NT2/D1 (cell line): ENCODE data around the gene HOXC6.
A peak's percentile ranks its signal among the peaks of the same experiment; 100 is the strongest.

Experiments used
- DNase-seq: peaks from one replicate; pipeline ENCODE4 v3.0.0-alpha.2; 2011; ENCODE audit warnings: low read depth, low spot score
- H3K27me3 ChIP-seq: 2 replicates; pipeline ENCODE4 v1.6.0; 2011; ENCODE audit warnings: mild to moderate bottlenecking; ENCODE audit not compliant: insufficient read length, insufficient read depth
- H3K36me3 ChIP-seq: 2 replicates; pipeline ENCODE4 v1.6.1; 2011; ENCODE audit warnings: mild to moderate bottlenecking, low read length, mixed read lengths; ENCODE audit not compliant: insufficient read depth, insufficient read length
- H3K4me1 ChIP-seq: 2 replicates; pipeline ENCODE4 v1.5.1; 2011; ENCODE audit not compliant: insufficient read depth, insufficient read length
- H3K4me3 ChIP-seq: 2 replicates; pipeline ENCODE4 v1.5.1; 2011; ENCODE audit warnings: low read depth; ENCODE audit not compliant: insufficient read length
- H3K9ac ChIP-seq: 2 replicates; pipeline ENCODE4 v1.6.0; 2011; ENCODE audit warnings: low read depth; ENCODE audit not compliant: insufficient read length
- H3K9me3 ChIP-seq: 2 replicates; pipeline ENCODE4 v1.5.1; 2011; ENCODE audit warnings: mild to moderate bottlenecking, low read length; ENCODE audit not compliant: insufficient read depth
- SUZ12 ChIP-seq: IDR thresholded peaks from 2 replicates; pipeline ENCODE4 v1.6.1; 2011; ENCODE audit not compliant: insufficient read length, insufficient read depth; ENCODE audit errors: extremely low read depth
- YY1 ChIP-seq: IDR thresholded peaks from 2 replicates; pipeline ENCODE4 v1.6.1; 2011; ENCODE audit not compliant: insufficient read length, insufficient read depth
- ZNF274 ChIP-seq: IDR thresholded peaks from 2 replicates; pipeline ENCODE4 v1.6.1; 2011; ENCODE audit warnings: mild to moderate bottlenecking, low read depth, low read length

The HOXC6 gene

DNA sequence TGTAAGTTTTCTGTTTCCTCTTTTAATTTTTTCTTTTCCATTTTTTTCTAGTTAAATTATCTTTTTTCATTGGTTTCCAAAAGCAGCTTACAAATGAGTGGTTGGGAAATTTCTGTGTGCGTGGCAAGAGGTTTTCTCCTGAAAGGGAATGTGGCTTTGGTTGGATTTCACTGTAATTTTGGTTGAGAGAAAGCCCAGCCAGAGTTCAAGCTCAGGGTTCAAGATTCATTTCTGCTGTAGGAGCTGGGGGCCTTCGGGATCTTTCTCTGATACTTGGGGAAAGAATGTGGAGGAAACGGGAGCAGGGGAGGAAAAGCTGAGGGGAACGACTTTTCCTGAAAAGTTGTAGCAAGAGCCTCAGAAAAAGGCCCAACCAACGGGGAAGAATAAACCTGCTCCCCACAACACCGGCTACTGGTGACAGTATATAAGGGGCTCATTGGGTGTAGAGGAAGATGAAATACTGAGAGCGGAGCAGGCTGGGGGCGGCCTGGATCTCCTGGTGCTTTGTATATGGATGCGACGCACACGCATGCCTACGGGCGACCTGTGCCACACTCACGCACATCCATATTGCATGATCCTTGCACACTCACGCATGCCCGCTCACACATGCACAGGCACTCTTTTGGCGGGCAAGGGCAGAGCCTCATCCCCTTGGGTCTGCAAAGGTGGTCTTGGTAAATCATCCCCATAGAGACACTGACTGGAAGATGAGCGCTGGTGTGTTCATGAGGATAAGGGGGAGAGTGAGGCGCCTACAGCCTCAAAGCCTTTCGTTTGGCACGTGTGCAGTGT, 41.4 kb upstream of the HOXC6 start:
- DNase-seq = no peak
- Histone ChIP-seq H3K9me3 (peaks cover 11% of the 10 kb centered on the region; the same call in 1 of the 2 replicates), H3K36me3 (no peaks in the 10 kb centered on the region), H3K9ac (no peak overlapping the region), H3K27me3 (peaks cover 96% of the 10 kb centered on the region), H3K4me3 (no peak overlapping the region), H3K4me1 (no peaks in the 10 kb centered on the region)
- no peak for TF ChIP-seq ZNF274
- no peak for TF ChIP-seq SUZ12

DNA sequence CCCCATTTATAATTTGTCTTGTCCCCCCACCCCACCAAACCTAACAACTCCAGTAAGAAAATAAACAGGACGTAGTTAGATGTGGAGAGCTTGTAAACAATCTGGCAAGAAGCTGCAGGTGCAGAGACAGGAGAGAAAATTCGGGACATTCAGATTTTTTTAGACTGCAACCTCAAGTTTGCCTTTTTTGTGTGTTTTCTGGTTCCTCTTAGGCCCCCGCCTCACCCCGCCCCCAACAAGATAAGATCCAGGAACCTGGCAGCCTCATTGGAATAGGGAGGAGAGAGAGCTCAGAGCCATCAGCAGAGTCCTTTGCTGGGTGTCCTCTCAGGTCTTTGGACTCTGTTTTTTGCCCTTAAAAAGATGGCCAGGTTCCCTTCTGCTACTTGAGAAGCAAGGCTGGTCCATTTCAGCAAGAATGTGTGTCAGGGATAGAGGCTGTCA, 40.4 kb upstream of the HOXC6 start:
- Histone ChIP-seq H3K9ac (no peak overlapping the region), H3K36me3 (no peaks in the 10 kb centered on the region), H3K4me3 (no peak overlapping the region), H3K9me3 (peaks cover 11% of the 10 kb centered on the region; the same call in 1 of the 2 replicates), H3K27me3 (peaks cover 96% of the 10 kb centered on the region), H3K4me1 (no peaks in the 10 kb centered on the region)
- DNase-seq = no peak
- TF ChIP-seq ZNF274 (no peak), YY1 (no peak), SUZ12 (no peak)

DNA sequence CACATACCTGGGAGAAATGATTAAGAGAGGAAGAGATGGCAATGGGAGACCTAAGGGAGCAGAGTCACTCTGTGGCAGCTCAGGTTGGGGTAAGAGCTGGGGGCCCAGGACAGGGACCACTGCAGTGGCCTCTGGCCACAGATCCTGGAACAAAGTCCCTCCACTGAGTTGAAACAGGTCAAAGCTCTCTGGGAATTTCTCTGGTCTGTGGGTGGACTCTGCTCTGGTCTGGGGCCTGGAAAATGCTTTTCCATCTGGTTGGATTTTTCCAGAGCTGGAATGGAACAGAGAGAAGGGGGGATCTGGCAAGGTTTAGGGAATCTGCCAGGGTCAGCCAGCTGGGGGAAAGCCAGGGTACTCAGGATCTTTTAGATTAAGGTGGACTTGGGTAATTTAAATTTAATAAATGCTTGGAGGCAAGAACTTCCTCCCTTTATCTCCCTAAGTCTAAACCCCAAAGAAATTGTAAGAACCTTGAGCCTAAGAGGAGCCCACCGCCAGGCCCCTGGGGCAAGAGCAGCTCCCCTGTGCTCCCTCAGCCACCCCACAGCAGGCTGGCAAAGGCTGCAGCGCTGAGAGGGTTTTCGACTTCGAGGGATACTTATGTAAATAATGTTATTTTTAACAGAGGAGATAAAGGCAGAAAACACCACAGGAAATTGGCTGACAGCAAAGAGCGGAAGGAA, 39.6 kb upstream of the HOXC6 start:
- H3K4me3 ChIP-seq = no peak overlapping the region
- H3K4me1 ChIP-seq = no peaks in the 10 kb centered on the region
- peaks cover 96% of the 10 kb centered on the region for H3K27me3 ChIP-seq
- DNase-seq = no peak
- TF ChIP-seq YY1 (no peak), ZNF274 (no peak), SUZ12 (no peak)
- H3K9me3 ChIP-seq = peaks cover 11% of the 10 kb centered on the region; the same call in 1 of the 2 replicates
- H3K9ac ChIP-seq = no peak overlapping the region
- no peaks in the 10 kb centered on the region for H3K36me3 ChIP-seq

DNA sequence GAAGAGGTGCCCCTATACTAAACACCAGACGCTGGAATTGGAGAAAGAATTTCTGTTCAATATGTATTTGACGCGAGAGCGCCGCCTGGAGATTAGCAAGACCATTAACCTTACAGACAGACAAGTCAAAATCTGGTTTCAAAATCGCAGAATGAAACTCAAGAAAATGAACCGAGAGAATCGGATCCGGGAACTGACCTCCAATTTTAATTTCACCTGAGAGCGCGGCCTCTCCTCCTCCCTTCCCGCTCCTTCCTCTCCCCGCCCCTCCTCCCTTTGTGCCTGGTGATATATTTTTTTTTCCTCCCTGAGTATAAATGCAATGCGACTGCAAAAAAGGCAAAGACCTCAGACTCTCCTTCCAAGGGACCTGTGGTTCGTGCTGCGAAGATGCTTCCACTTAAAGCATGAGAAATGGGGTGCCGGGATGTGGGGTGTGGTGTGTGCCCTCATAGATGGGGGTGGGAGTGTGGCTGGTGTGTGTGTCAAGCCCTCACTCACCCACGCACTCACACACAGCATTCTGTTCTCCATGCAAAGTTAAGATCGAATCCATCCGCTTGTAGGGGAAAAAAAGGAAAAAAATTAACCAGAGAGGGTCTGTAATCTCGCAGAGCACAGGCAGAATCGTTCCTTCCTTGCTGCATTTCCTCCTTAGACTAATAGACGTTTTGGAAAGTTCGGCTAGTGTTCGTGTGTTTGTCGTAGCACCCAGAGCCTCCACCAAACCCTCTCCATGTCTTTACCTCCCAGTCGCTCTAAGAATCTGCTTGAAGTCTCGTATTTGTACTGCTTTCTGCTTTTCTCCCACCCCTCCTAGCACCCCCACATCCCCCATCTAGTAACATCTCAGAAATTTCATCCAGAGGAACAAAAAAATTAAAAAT, 38.8 kb upstream of the HOXC6 start:
- Histone ChIP-seq H3K4me3 (no peak overlapping the region), H3K9ac (no peak overlapping the region)

DNA sequence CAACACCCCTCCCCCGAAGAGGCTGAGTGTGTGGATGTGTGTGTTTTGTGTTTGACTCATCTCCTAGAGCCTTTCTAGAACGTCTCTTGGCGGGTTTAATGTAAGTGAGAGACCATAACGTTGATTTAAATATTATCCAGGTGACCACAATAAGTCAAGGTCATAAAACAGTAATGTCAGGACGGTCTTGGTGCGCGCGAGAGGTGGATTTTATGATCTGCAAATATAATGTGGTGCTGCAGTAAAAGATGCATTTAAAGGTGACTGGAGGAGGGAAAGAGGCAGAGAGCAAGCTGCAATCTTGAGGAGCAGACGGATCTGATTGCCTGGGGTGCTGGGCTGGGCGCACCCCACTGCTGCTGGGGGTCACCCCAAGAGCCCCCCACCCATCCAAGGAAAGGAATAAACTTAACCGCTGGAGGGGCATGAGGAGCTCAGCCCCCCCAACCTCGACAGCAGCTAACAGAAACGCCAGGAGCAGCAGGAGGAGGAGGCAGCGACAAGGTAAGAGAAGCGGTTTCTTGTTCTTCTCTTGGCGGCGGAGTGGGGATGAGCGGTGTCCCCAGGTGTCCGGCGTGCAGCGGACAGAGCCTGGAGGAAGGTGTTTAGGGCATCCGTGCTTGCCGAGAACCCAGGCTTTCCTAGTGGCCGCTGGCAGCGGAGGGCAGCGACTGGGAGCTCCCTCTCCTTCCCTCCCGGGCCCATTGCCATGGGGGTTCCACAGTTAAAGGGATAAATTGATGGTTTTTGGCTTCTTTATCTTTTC, 37.7 kb upstream of the HOXC6 start:
- TF ChIP-seq SUZ12 = peak; percentile 84
- no peak for TF ChIP-seq ZNF274
- no peak overlapping the region for H3K9ac ChIP-seq
- peaks cover 100% of the 10 kb centered on the region for H3K27me3 ChIP-seq

More for the DNA sequence above, 38.8 kb upstream of the HOXC6 start:
- H3K4me1 ChIP-seq = peaks cover 5% of the 10 kb centered on the region
- no peak for DNase-seq
- H3K9me3 ChIP-seq = peaks cover 6% of the 10 kb centered on the region; the same call in 1 of the 2 replicates
- H3K36me3 ChIP-seq = no peaks in the 10 kb centered on the region
- TF ChIP-seq YY1 (no peak), SUZ12 (peak; percentile 83)
- H3K27me3 ChIP-seq = peaks cover 97% of the 10 kb centered on the region

DNA sequence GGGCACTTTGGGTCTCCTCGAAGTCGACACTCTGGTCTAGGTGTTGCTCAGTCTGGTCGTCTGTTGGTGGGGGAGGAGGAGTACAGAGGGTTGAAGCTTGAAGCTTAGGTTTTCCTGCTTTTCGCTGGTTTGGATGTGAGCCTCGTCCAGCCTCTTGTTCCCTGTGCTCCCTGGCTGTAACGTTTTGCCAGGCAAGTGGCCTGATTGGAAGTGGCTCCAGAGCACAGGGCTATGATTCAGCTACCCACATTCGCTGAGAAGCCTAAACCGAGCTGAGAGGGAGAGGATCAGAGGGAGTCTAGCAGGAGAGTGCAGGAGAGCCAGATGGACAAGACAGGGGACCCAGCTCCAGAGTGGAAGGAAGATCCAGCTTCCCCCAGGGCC, 37.2 kb upstream of the HOXC6 start:
- Histone ChIP-seq H3K36me3 (no peaks in the 10 kb centered on the region), H3K9ac (no peak overlapping the region), H3K4me3 (no peak overlapping the region), H3K9me3 (no peaks in the 10 kb centered on the region), H3K4me1 (peaks cover 10% of the 10 kb centered on the region), H3K27me3 (peaks cover 100% of the 10 kb centered on the region)
- TF ChIP-seq SUZ12 = peak; percentile 87
- no peak for TF ChIP-seq YY1
- no peak for TF ChIP-seq ZNF274
- no peak for DNase-seq

More for the DNA sequence above, 37.7 kb upstream of the HOXC6 start:
- no peak for DNase-seq
- no peak overlapping the region for H3K4me3 ChIP-seq
- no peaks in the 10 kb centered on the region for H3K36me3 ChIP-seq
- peaks cover 2% of the 10 kb centered on the region; the same call in 1 of the 2 replicates for H3K9me3 ChIP-seq
- peaks cover 9% of the 10 kb centered on the region for H3K4me1 ChIP-seq
